ENCODE measurements around the gene MMUT.
A peak's percentile ranks its signal among the peaks of the same experiment; 100 is the strongest.
"Not testable (repeated sequence)": the region's sequence is repeated elsewhere in the genome, so short reads cannot be mapped to it uniquely, and the experiment has no call there.

Gene MMUT

DNA sequence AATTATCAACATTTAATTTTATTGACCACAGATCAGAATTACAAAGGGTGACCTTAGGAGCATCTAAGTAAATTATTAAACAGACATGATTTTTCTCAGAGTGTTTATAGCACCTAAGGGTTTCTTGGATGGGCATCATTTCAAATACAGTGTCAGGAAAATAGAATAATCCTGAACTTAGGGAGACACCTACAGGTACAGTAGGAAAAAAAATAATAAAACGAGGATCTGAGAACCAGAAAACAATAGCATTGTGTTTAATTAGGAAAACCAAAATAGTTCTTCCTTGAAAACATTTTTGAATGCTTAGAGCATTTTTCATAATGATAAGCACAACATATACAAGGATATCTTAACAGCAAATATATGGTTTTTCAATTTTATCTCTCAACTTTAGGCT lies 39.2 kb downstream of the MMUT start:
- no peak for DNase-seq (ENCODE audit: low read depth, low spot score)

DNA sequence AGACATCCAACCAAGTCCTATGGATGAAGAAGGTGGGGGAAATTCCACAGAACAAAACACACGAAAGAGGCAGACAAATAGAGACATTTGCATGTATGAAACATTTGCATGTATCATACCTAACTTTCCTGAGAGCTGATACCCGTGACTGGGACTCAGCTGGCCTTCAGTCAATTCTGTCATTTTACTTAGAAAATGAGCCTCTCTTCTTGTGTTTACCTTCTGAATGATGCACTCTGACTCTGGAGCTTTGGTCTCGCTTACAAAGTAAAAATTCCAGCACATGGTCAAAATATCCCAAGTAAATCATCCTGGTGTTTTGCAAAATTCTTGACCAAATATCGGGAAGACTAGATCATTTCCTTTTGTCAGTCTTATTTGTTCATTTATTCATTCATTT lies 46.9 kb downstream of the MMUT start:
- no peak for DNase-seq (ENCODE audit: low read depth, low spot score)

- DNase-seq (ENCODE audit: low read depth, low spot score): no peak
These were observed 47.7 kb downstream of the MMUT start for GRCh38 chr6:49415358-49415757.

DNA sequence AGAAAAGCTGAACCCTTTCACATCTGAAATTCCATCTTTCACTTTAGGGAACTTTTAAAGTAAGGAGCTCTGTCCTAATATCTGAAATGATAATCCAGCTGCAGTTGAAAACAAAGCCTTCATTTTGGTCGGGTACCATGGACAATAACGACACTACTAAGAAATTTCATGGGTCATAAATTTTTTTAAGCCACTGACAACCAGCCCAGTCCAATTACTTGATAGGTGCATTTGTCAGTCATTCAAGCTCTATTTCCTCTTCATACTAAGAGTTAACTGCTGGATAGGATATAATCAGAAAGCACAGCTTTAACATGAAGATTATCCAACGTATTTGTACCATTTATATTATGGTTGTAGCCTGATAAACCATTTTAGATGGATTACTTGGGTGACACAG lies 52.5 kb downstream of the MMUT start:
- DNase-seq (ENCODE audit: low read depth, low spot score): no peak

DNA sequence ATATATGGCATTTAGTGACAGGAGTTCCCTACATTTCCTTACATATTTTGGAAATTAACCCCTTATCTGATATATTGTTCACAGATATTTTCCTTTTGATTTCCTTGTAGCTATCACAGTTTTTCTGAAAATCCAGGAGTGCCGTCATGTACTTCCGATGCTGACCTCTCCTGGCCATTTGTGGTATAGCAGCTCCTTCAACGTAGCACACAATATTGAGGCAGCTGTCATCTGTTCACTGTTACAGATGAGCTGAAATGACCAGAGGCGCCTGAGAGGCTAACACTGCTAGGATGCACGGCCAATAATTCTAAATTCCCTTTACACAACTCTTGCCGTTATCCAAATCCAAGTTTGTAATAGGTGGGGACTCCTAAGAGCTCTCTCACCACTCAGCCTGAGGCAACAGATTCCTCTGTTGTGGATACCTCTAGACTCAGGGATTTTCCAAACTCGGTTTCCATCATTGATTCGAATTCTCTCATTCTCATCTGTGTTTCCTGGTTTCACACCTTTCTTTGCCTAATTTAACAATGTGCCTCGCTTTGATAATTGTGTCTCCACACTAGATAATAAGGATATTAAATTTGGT lies 53.0 kb downstream of the MMUT start:
- DNase-seq (ENCODE audit: low read depth, low spot score): peak; percentile 60

GRCh38 chr6:49406250-49406970 lies 56.6 kb downstream of the MMUT start:
- no peak for DNase-seq (ENCODE audit: low read depth, low spot score)

DNA sequence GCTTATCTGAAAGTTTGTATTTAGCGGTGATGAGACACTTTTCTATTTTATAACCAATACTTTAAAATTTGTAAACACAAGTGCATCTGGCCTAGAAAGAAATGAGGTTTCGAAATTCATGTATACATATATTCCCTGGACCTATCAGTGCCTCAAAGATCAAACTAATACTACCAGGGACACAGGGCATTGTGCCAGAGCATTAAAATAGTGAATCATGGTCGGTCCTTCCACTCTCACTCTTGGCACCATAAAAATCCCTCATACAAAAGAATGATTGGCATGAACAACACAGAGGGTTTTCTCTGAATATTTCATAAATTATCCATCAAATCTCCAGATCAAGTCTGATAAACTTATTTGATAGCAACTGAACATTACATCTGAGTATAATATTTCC lies 62.0 kb downstream of the MMUT start:
- DNase-seq (ENCODE audit: low read depth, low spot score): no peak

GRCh38 chr6:49386667-49387508 lies 76.2 kb downstream of the MMUT start:
- DNase-seq (ENCODE audit: low read depth, low spot score): not testable (repeated sequence)

DNA sequence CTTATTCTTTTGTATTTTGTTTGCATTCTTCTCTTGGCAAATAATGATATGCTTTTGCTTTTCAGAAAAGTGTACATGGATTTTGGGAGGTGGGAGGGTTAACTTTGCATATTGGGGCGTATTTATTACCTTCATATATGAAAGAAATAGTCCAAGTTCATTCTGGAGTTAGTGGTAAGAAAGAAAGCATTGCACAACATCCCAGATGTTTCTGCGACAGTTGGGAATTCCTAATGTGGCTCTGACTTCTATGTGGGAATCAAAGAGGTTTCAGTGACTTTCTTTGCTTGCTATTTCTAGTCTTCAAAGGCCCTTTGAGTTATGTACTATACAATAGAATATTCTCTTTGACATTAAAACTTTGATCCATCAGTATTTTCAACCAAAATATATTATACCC lies 78.1 kb downstream of the MMUT start:
- DNase-seq (ENCODE audit: low read depth, low spot score): no peak
